Ramos (cell line): ENCODE results near the gene MRPL36.
"Not testable (repeated sequence)": the region's sequence is repeated elsewhere in the genome, so short reads cannot be mapped to it uniquely, and the experiment has no call there.

Experiments
- in situ Hi-C: fragments of 300-500 bp; cut with MboI; formaldehyde crosslinking; loops from one replicate; pipeline ENCODE4 v1.14.3; 2022; ENCODE audit warnings: low sequenced_read_pairs; ENCODE audit not compliant: unreplicated experiment

Gene MRPL36

DNA sequence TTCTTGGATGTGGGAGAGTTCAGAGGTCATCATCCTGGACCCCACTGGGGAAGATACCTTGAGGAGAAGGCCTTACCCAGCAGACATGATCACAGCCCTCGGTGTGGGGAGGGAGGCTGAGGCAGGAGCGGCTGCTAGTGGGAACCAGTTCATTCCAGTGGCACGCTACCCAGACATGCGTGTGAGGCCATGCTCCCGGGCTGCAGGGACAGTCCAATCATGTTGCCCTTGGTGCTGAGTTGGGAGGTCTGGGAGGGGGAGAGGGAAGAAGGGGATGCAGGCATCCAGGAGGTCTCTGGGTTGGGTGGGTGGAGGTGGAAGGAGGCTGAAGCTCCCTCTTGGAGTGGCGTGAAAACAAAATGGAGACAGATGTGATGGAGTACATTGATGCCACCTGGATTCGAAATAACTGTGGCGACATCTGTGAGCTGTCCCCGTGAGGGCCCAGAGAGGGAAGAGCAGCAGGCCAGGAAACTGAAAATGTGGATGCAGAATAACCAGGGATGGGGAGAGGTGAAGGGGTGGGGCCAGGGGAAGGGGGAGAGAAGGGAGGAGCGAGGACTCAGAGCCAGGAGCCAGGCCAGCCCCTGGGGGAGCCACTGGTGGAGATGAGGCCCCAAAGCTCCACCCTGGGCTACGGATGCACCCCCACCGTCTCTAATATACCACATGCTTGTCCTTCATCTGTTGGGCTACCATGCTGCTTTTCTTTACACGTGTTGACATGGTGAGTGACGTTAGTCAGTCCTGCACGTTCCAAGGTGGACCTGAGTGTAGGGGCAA lies 17.8 kb upstream of the MRPL36 start:
- in situ Hi-C loops = no loop called here

DNA sequence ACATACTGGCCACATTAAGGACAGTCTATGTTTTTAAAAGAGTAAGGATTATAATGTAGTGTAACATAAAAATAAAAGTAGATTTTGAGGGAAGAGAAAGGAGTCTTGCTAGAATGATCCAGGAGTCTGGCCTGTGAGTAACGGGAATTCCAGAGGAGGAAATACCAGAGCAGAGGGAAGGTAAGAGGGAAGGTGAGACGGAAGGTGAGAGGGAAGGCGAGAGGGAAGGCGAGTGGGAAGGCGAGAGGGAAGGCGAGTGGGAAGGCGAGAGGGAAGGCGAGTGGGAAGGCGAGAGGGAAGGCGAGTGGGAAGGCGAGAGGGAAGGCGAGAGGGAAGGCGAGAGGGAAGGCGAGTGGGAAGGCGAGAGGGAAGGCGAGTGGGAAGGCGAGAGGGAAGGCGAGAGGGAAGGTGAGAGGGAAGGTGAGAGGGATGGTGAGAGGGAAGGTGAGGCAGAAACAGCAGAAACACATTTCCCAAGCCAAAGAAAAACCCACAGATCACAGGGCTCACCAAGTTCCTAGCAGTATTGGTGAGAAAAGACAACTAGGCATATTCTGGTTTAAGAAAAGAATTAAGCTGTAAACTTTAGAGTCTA lies 17.0 kb upstream of the MRPL36 start:
- in situ Hi-C loops = not testable (repeated sequence)

GRCh38 chr5:1815881-1816292 lies 16.2 kb upstream of the MRPL36 start:
- in situ Hi-C loops = no loop called here

- in situ Hi-C loops = no loop called here
Observed at GRCh38 chr5:1815071-1815786, 15.6 kb upstream of the MRPL36 start.

GRCh38 chr5:1814183-1815020 lies 14.8 kb upstream of the MRPL36 start:
- in situ Hi-C loops = no loop called here

GRCh38 chr5:1810581-1811101 lies 11.0 kb upstream of the MRPL36 start:
- in situ Hi-C loops = no loop called here

DNA sequence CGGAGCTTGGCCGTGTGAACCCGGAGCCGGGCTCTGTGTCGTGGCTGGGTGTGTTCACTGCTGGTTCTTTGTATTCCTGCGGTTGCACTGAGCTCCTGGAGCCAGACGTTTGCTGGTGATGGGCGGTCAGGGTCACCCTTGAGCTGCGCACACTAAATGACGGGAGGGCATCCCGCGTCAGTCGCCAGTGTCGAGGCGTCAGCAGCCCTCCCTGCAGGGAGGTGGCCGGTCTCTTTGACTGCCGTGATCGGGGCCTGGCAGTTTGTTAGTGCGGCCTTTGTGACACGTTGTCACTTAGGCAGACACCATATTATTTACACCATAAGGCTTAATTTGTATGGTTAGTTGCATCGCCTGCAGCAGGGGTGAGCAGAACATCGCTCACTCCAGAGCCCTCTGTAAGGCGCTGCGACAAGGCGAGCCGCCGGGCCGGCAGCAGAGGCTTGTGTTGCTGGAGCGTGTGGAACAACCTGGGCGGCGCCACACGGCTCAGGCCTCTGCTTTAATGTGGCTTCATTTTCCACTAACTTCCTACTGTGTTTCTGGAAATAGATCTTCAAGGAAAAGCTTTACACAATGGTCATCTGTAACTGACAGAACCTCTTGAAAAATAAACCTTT lies 9.9 kb upstream of the MRPL36 start:
- in situ Hi-C loops = no loop called here

GRCh38 chr5:1808439-1808838 lies 8.8 kb upstream of the MRPL36 start:
- in situ Hi-C loops = no loop called here

GRCh38 chr5:1807451-1808185 lies 8.0 kb upstream of the MRPL36 start:
- in situ Hi-C loops = no loop called here

GRCh38 chr5:1806974-1807373 lies 7.3 kb upstream of the MRPL36 start:
- in situ Hi-C loops = no loop called here

- in situ Hi-C loops = no loop called here
Observed at GRCh38 chr5:1806199-1806598, 6.6 kb upstream of the MRPL36 start.

- in situ Hi-C loops = no loop called here
Observed at GRCh38 chr5:1805736-1806135, 6.1 kb upstream of the MRPL36 start.

- in situ Hi-C loops = no loop called here
Observed at GRCh38 chr5:1805326-1805725, 5.7 kb upstream of the MRPL36 start.

- in situ Hi-C loops = no loop called here
Observed at GRCh38 chr5:1804001-1804690, 4.5 kb upstream of the MRPL36 start.

DNA sequence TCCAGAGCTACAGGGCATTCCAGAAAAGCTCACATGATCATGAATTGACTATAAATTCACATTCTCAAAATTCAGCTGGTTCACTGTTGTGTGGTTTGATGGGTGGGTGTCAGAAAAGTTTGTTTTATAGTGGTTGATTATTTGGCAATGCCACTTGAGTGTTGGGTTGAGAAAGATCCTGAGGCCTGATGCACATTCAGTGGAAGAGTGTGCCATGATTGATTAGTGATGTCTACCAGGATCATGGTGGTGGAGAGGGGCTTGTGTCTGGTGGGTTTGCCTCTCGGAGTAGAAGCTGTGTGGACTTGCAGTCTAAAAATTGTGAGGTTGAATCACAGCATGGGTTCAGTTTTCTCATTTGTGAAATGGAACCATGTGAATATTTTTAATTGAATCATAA lies 3.6 kb upstream of the MRPL36 start:
- in situ Hi-C loops = no loop called here

DNA sequence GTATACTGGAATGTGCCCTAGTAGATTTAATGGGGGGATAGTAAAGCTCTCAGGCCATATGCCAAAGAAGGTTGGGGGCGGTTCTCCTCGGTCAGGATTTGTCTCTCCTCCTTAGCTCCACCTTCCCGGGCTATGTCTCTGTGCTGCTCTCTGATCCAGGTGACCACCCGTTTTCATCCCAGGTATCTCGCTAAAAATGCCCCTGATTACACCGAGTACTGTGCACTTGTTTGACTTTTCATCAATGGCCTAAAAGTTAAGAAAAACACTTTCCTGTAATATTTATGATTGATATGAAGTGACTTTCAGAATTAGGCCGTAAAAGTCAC lies 2.3 kb upstream of the MRPL36 start:
- in situ Hi-C loops = no loop called here

- in situ Hi-C loops = no loop called here
Observed at GRCh38 chr5:1801222-1801966, 1.8 kb upstream of the MRPL36 start, which contains the start of gene NDUFS6. Gene NDUFS6 (plus strand): TSS chr5:1801407. CDS start chr5:1801418, 11 bp downstream.
